Measurements from ENCODE around the gene LIMS2.

LIMS2 gene

DNA sequence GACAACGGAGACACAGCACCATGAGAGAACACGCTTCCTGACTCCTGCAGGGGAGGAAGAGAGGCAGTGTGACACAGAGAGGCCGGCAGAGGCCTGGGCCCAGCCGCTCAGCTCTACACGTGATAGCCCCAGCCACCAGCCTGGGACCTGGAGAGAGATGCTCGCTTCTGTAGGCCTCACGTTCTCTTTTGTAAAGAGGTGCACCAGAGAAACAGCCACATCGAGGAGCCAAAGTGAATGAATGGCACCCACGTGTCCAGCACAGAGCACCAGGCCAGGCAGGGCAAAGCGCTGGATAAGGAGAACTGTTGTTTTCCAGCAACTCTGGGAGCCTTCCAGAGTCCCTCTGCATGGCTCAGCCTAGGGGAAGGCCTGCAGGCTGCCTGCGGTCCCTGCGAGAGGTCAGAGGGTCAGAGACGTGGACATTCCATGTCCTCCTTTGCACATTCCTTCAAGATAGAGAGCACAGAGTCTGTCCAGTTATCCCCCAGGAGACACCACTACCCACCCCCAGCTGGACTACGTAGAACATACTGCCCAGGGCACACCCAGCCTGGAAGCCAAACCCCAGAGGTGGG lies 14.2 kb downstream of the LIMS2 start:
- TF ChIP-seq, protein P1, sequence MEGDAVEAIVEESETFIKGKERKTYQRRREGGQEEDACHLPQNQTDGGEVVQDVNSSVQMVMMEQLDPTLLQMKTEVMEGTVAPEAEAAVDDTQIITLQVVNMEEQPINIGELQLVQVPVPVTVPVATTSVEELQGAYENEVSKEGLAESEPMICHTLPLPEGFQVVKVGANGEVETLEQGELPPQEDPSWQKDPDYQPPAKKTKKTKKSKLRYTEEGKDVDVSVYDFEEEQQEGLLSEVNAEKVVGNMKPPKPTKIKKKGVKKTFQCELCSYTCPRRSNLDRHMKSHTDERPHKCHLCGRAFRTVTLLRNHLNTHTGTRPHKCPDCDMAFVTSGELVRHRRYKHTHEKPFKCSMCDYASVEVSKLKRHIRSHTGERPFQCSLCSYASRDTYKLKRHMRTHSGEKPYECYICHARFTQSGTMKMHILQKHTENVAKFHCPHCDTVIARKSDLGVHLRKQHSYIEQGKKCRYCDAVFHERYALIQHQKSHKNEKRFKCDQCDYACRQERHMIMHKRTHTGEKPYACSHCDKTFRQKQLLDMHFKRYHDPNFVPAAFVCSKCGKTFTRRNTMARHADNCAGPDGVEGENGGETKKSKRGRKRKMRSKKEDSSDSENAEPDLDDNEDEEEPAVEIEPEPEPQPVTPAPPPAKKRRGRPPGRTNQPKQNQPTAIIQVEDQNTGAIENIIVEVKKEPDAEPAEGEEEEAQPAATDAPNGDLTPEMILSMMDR (conservative IDR thresholded peaks at IDR 0.05; ENCODE audit: control insufficient read depth, insufficient read depth, low read depth, low read length), result no peak
- no peak for DNase-seq (ENCODE audit: low read depth)
- no peak overlapping the region for H3K4me3 ChIP-seq (ENCODE audit: control insufficient read depth, low read depth, low read length)

- DNase-seq (ENCODE audit: low read depth), result no peak
- H3K4me3 ChIP-seq (ENCODE audit: control insufficient read depth, low read depth, low read length), result no peak overlapping the region
- TF ChIP-seq, protein P1 (conservative IDR thresholded peaks at IDR 0.05; ENCODE audit: control insufficient read depth, insufficient read depth, low read depth, low read length), result no peak
Measured at GRCh38 chr2:127660291-127660578, 15.1 kb downstream of the LIMS2 start.

DNA sequence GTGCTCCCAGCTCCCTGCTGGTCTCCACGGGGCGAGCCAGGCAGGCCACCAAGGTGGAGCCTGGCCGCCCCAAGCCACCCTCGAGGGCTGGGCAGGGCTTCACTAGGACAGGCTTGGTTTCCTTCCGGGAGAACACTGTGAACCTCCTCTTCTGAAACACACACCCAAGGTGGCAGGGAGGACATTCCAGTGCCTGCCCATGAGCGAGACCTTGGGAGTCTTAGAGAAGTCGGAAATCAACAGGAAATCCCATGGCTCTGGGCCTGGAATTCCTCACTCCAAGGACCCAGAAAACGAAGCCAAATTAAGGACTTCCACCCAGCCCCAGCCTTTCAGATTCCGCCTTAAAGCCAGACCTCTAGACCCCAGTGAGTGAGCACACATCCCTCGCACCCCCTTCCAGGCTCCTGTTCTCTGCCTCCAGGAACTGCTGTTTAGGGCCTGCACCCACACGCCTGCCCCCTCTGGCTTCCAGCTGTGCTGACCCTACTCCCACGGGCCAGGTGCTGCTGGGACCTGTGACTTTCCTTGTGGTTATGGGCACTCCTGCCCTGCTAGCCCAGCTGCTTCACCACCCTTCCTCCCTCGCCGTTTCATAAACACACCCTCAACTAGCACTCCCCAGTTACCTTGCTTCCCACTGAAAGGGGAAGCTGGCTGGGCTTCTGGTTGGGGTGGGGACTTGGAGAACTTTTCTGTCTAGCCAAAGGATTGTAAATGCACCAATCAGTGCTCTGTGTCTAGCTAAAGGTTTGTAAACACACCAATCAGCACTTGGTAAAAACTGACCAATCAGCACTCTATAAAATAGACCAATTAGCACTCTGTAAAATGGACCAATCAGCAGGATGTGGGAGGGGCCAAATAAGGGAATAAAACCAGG lies 15.7 kb downstream of the LIMS2 start:
- no peak for DNase-seq (ENCODE audit: low read depth)

DNA sequence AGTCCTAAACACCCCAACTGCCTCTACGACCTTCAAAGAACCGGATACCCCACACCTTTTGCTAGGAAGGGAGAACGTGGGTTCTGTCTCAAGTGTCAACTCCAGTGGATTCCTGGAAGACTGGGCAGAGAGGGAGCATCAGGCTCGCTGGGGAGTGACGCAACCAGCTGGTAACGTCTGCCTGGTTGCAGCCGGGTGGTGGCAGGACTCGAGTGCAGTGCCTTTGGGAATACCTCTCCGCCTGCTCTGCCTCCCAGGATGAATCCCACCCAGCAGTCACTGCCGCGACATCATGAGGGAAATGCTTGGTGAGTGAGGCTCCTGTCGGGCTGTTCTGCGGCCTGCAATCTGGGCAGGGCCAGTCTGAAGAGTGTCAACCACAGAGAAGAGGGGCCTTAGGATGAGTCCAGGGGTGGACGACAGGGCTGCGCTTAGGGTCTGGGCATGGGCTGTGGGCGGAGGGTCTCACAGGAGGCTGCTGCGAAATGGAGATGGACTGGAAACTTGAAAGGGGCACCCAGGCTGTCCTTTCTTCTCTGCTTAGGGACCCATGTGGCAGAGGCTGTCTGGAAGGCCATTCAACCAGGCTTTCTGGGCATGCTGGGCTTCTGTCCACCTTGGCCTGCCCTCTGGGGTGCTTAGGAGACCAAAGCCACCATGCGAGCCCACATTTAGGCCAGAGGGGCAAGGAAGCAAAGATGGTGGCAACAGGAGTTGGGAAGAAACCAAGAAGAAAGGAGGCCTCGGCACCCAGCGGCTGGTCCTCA lies 16.5 kb downstream of the LIMS2 start:
- no peak overlapping the region for H3K4me3 ChIP-seq (ENCODE audit: control insufficient read depth, low read depth, low read length)
- TF ChIP-seq, protein P1 (conservative IDR thresholded peaks at IDR 0.05; ENCODE audit: control insufficient read depth, insufficient read depth, low read depth, low read length), result no peak
- no peak for DNase-seq (ENCODE audit: low read depth)

More for the DNA sequence above, 15.7 kb downstream of the LIMS2 start:
- H3K4me3 ChIP-seq (ENCODE audit: control insufficient read depth, low read depth, low read length), result no peak overlapping the region
- TF ChIP-seq, protein P1 (conservative IDR thresholded peaks at IDR 0.05; ENCODE audit: control insufficient read depth, insufficient read depth, low read depth, low read length), result no peak

- TF ChIP-seq, protein P1 (conservative IDR thresholded peaks at IDR 0.05; ENCODE audit: control insufficient read depth, insufficient read depth, low read depth, low read length), result no peak
- no peak overlapping the region for H3K4me3 ChIP-seq (ENCODE audit: control insufficient read depth, low read depth, low read length)
- DNase-seq (ENCODE audit: low read depth), result no peak
Measured at GRCh38 chr2:127658146-127658545, 17.2 kb downstream of the LIMS2 start.

DNA sequence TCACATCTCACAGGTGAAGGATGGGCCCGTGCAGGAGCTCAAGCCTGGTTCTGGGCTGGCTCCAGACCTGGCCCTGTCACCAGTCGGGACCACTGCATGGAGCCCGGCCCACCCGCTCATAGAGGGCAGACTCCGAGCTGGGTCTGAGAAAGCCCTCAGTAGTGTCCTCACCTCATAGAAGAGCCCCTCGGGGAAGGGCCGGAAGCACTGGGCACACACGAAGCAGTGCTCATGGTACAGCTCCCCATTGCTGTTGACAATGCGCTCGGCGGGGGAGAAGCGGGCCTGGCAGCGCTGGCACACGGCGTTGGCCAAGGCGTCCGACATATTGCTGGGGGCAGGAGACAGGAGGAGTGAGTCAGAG lies 18.1 kb downstream of the LIMS2 start:
- TF ChIP-seq, protein P1 (conservative IDR thresholded peaks at IDR 0.05; ENCODE audit: control insufficient read depth, insufficient read depth, low read depth, low read length), result no peak
- DNase-seq (ENCODE audit: low read depth), result no peak
- H3K4me3 ChIP-seq (ENCODE audit: control insufficient read depth, low read depth, low read length), result no peak overlapping the region
